Adrenal gland (tissue), 12 donors: ENCODE data around the gene OS9. TPM values are rescaled to one million over a fixed set of nuclear protein-coding genes. Genes with fewer than 3 reads are reported as not detected.
"Not testable (repeated sequence)": the region's sequence is repeated elsewhere in the genome, so short reads cannot be mapped to it uniquely, and the experiment has no call there.

Experiments
- DNase-seq, 7 donors: peaks; one replicate each; pipeline ENCODE4 v3.0.0-alpha.2; 2019 to 2020
- H3K27ac ChIP-seq, 5 donors: fragments of 200-600 bp; sonication (generic) in 4 of 5; 1 replicate in 3 of 5; 2 replicates in 2 of 5; pipeline versions ENCODE4 v1.5.1 to v1.8.0; 2016 to 2020; ENCODE audit warnings: mild to moderate bottlenecking in 1 of 5
- H3K27me3 ChIP-seq: fragments of 200-600 bp; 2 replicates; pipeline ENCODE4 v1.8.0; 2021
- H3K36me3 ChIP-seq, 2 donors: fragments of 200-600 bp; replicated peaks in 1 of 2; 1 replicate in 1 of 2; 2 replicates in 1 of 2; pipeline versions ENCODE4 v1.5.1 to v1.8.0; 2018 to 2022
- H3K4me1 ChIP-seq, 2 donors: fragments of 200-600 bp; replicated peaks in 1 of 2; 1 replicate in 1 of 2; 2 replicates in 1 of 2; pipeline versions ENCODE4 v1.5.1 to v1.8.0; 2018 to 2021
- H3K4me3 ChIP-seq, 4 donors: fragments of 200-600 bp; sonication (generic) in 3 of 4; one replicate each; pipeline ENCODE4 v1.5.1; 2016 to 2018
- H3K9me3 ChIP-seq, 3 donors: fragments of 200-600 bp; sonication (generic) in 1 of 3; replicated peaks in 1 of 3; 1 replicate in 2 of 3; 2 replicates in 1 of 3; pipeline versions ENCODE4 v1.5.1 to v1.8.0; 2016 to 2021
- CTCF ChIP-seq, 6 experiments: fragments of 450-650 bp in 4 of 6; fragments of 200-600 bp in 2 of 6; sonication (generic) in 1 of 6; IDR thresholded peaks; 1 replicate in 5 of 6; 2 replicates in 1 of 6; pipeline versions ENCODE4 v1.5.1 to v1.8.0; 2016 to 2021; ENCODE audit warnings: antibody characterized with exemption in 6 of 6, mild to moderate bottlenecking in 2 of 6, moderate library complexity in 1 of 6
- POLR2A ChIP-seq, 2 donors: fragments of 450-650 bp; IDR thresholded peaks; one replicate each; pipeline ENCODE4 v1.6.1; 2017; ENCODE audit warnings: antibody characterized with exemption in 2 of 2, mild to moderate bottlenecking in 2 of 2, moderate library complexity in 1 of 2
- WGBS, 4 donors: extraction: QIAGEN DNeasy Blood & Tissue Kit in 2 of 4; methylation state at CpG; one replicate each; pipeline versions ENCODE4 v1.1.5 to v1.1.7; 2013 to 2017; 5-methylcytosine and 5-hydroxymethylcytosine counted together
- intact Hi-C, 2 donors: fragments of 100-400 bp; cut with DNase I; formaldehyde crosslinking; loops; one replicate each; pipeline versions ENCODE4 v1.14.1 to v1.15.0; 2022 to 2023
- polyA plus RNA-seq, 3 donors: library from polyadenylated mRNA; stranded (reverse); fragments of 200-250 nt in 2 of 3; fragments of 350-450 nt in 1 of 3; fragmentation: Illumina TruSeq in 1 of 3; extraction: RNeasy Lipid Tissue Mini Kit (QIAGEN cat#74804) in 1 of 3; gene quantifications; one replicate each; pipeline ENCODE4 v1.2.3, GENCODE V29; 2013 to 2014
- total RNA-seq, 9 donors: library from RNA; depleted of rRNA in 4 of 9; stranded (reverse); fragments of >200 nt in 4 of 9; fragments of 120-200 nt in 1 of 9; fragmentation: NEBNext Ultra II Directional in 1 of 9; extraction: Animal tissue kit (Norgen Biotek cat#: 25700) in 1 of 9; gene quantifications; one replicate each; pipeline versions ENCODE4 v1.1.0 to v1.2.4, GENCODE V29; 2013 to 2023
- donor health status: healthy with polysubstance abuse.
- donor health status: Bipolar disorder and iron deficiency.
- donor health status: DM: yes; HTN: yes; CAD: no.
- donor health status: DM: no; HTN: no; CAD: no.
- donor health status: DM: no; HTN: no; CAD: no.
- donor health status: DM: yes; HTN: yes; CAD: no.

Gene OS9
- total and polyA plus RNA-seq, 12 donors, result 155 to 428 (median 272) TPM

- intact Hi-C loops, result no loop called here
These were observed 26.1 kb downstream of the OS9 start for GRCh38 chr12:57719777-57720605.

GRCh38 chr12:57720606-57721595, 27.0 kb downstream of the OS9 start:
- peak in 1 of 7 donors; percentile 41 for DNase-seq
- intact Hi-C loops, result no loop called here
- peaks cover 0 to 2% of the 10 kb centered on the region in 2 donors for H3K4me1 ChIP-seq
- no peak for TF ChIP-seq CTCF (IDR thresholded peaks at IDR 0.05)
- TF ChIP-seq POLR2A (IDR thresholded peaks at IDR 0.05), result no peak
- H3K27ac ChIP-seq, result no peak overlapping the region
- no peaks in the 10 kb centered on the region for H3K27me3 ChIP-seq
- H3K36me3 ChIP-seq, result peaks cover 0 to 59% of the 10 kb centered on the region in 2 donors
- 56 to 91% (median 89%) methylated on average over 2 to 11 of the region's 11 CpGs for WGBS, 4 donors
- no peak overlapping the region for H3K4me3 ChIP-seq
- H3K9me3 ChIP-seq, result no peaks in the 10 kb centered on the region

More at GRCh38 chr12:57719777-57720605, 26.1 kb downstream of the OS9 start:
- peaks cover 0 to 67% of the 10 kb centered on the region in 2 donors for H3K36me3 ChIP-seq
- no peaks in the 10 kb centered on the region for H3K9me3 ChIP-seq
- no peaks in the 10 kb centered on the region for H3K27me3 ChIP-seq
- H3K4me1 ChIP-seq, result no peaks in the 10 kb centered on the region
- peak in 1 of 7 donors; percentile 45 for DNase-seq
- no peak overlapping the region for H3K27ac ChIP-seq
- no peak overlapping the region for H3K4me3 ChIP-seq
- TF ChIP-seq CTCF (IDR thresholded peaks at IDR 0.05), result no peak
- no peak for TF ChIP-seq POLR2A (IDR thresholded peaks at IDR 0.05)
- 94 to 95% (median 94%) methylated on average over 17 to 20 of the region's 20 CpGs for WGBS, 4 donors

- H3K27ac ChIP-seq, H3K9me3 ChIP-seq, H3K4me3 ChIP-seq, H3K27me3 ChIP-seq, intact Hi-C loops: not testable (repeated sequence)
- peaks cover 5 to 13% of the 10 kb centered on the region in 2 donors for H3K4me1 ChIP-seq
- peak in 1 of 7 donors; percentile 45 for DNase-seq
- 93 to 95% (median 95%) methylated on average over 16 of the region's 16 CpGs for WGBS, 4 donors
- peaks cover 0 to 47% of the 10 kb centered on the region in 2 donors for H3K36me3 ChIP-seq
These were observed 28.1 kb downstream of the OS9 start for GRCh38 chr12:57721846-57722608.

DNA sequence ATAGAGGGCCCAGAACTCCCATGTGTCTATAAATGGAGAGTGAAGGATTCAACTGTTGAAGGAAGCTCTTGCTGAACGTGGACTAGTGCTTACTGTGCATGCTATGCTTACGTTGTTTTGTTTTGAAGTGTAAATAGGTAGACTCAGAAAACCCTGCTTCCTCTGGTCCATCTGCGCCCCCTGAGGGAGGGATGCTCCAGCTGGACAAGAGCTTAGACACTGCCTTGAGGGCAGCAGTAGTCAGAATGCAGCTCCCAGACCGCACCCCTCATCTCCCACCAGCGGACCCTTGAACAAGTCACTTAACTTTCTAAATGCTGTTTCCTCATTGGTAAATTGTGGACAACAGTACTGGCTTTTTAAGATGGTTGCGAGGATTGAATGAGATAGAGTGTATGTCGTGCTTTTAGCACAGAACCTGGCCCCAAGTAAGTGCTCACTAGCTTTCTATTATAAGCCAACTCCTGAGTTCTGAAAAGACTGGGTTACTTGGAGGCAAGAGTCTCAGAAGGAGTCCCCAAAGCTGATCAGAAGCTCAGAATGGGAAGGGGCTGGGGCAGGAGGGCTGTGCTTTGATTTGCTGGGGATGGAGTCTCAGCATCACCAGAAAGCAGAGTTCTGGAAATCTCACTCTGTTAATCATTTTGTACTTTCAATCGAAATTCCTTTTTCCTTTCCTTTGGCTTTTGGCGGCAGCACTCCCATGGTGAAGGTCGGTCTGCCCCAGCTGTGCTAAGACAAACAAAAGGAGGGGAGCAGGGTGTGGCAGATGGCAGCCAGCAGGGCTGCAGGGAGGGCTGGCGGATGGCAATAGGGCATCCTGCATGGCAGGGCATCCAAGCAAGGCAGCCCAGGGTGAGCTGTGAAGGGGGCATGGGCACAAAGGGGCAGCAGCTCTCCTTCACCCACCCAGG, 29.0 kb downstream of the OS9 start:
- WGBS, 4 donors, result 58 to 60% (median 60%) methylated on average over 10 to 11 of the region's 11 CpGs
- H3K27ac ChIP-seq, result no peak overlapping the region
- no peaks in the 10 kb centered on the region for H3K9me3 ChIP-seq
- peak in 2 of 7 donors; percentile 18 to 39 for DNase-seq
- no peaks in the 10 kb centered on the region for H3K27me3 ChIP-seq
- peaks cover 14 to 19% of the 10 kb centered on the region in 2 donors for H3K4me1 ChIP-seq
- peaks cover 0 to 38% of the 10 kb centered on the region in 2 donors for H3K36me3 ChIP-seq
- intact Hi-C loops, result no loop called here
- H3K4me3 ChIP-seq, result no peak overlapping the region
- TF ChIP-seq POLR2A (IDR thresholded peaks at IDR 0.05) (no peak), CTCF (IDR thresholded peaks at IDR 0.05) (no peak)
